Measurements from ENCODE around the gene FKRP. TPM values are rescaled to one million over a fixed set of nuclear protein-coding genes. Genes with fewer than 3 reads are reported as not detected.
"Not testable (repeated sequence)": the region's sequence is repeated elsewhere in the genome, so short reads cannot be mapped to it uniquely, and the experiment has no call there.

The FKRP gene
- total and polyA plus RNA-seq, 4 donors = 3.9 to 20.6 (median 16.1) TPM

GRCh38 chr19:46788262-46788967 lies 42.6 kb downstream of the FKRP start, which contains the start of gene SLC1A5:
Gene SLC1A5 (minus strand): TSS chr19:46788594. CDS start chr19:46787965, 629 bp downstream.
- Histone ChIP-seq H3K9me3 (ENCODE audit: control insufficient read depth, low read length) (no peaks in the 10 kb centered on the region), H3K36me3 (ENCODE audit: control insufficient read depth in 1 of 2, insufficient read depth in 2 of 2, low read length in 1 of 2) (no peaks in the 10 kb centered on the region), H3K4me1 (ENCODE audit: control insufficient read depth in 1 of 2, insufficient read depth in 2 of 2, low read length in 2 of 2) (no peaks in the 10 kb centered on the region), H3K27ac (ENCODE audit: low read depth in 1 of 2, low read length in 2 of 2) (peak within 1 kb of the TSS in 1 of 2 donors; percentile 43), H3K4me3 (ENCODE audit: low read length in 2 of 2) (peak within 1 kb of the TSS; percentile 7 to 49), H3K27me3 (ENCODE audit: control insufficient read depth in 1 of 2, insufficient read depth in 2 of 2, low read length in 1 of 2) (no peaks in the 10 kb centered on the region)
- intact Hi-C loops (cut with DNase I) = loop anchor here in 1 of 2 donors (1.0 kb wide), 1 partner anchor 25 kb away; no protein-coding TSS in a partner anchor
- 1 to 2% methylated on average over 44 to 46 of the region's 46 CpGs for WGBS, 2 donors
- DNase-seq (peak; percentile 98 to 99), ATAC-seq (ENCODE audit: low FRiP score) (peak; percentile 93)

GRCh38 chr19:46788968-46789338 lies 43.1 kb downstream of the FKRP start:
- WGBS, 2 donors = 63 to 64% methylated on average over 9 of the region's 9 CpGs
- DNase-seq (no peak), ATAC-seq (ENCODE audit: low FRiP score) (no peak)
- Histone ChIP-seq H3K27me3 (ENCODE audit: control insufficient read depth in 1 of 2, insufficient read depth in 2 of 2, low read length in 1 of 2) (no peaks in the 10 kb centered on the region), H3K27ac (ENCODE audit: low read depth in 1 of 2, low read length in 2 of 2) (no peak overlapping the region), H3K4me1 (ENCODE audit: control insufficient read depth in 1 of 2, insufficient read depth in 2 of 2, low read length in 2 of 2) (no peaks in the 10 kb centered on the region), H3K9me3 (ENCODE audit: control insufficient read depth, low read length) (no peaks in the 10 kb centered on the region), H3K4me3 (ENCODE audit: low read length in 2 of 2) (no peak overlapping the region), H3K36me3 (ENCODE audit: control insufficient read depth in 1 of 2, insufficient read depth in 2 of 2, low read length in 1 of 2) (no peaks in the 10 kb centered on the region)
- intact Hi-C loops (cut with DNase I) = loop anchor here in 1 of 2 donors (1.0 kb wide), 1 partner anchor 24 kb away; no protein-coding TSS in a partner anchor

GRCh38 chr19:46789371-46789770 lies 43.5 kb downstream of the FKRP start:
- DNase-seq (no peak), ATAC-seq (ENCODE audit: low FRiP score) (no peak)
- H3K36me3 ChIP-seq (ENCODE audit: control insufficient read depth in 1 of 2, insufficient read depth in 2 of 2, low read length in 1 of 2) = no peaks in the 10 kb centered on the region
- no peaks in the 10 kb centered on the region for H3K4me1 ChIP-seq (ENCODE audit: control insufficient read depth in 1 of 2, insufficient read depth in 2 of 2, low read length in 2 of 2)
- no peaks in the 10 kb centered on the region for H3K9me3 ChIP-seq (ENCODE audit: control insufficient read depth, low read length)
- H3K27me3 ChIP-seq (ENCODE audit: control insufficient read depth in 1 of 2, insufficient read depth in 2 of 2, low read length in 1 of 2) = no peaks in the 10 kb centered on the region
- no peak overlapping the region for H3K27ac ChIP-seq (ENCODE audit: low read depth in 1 of 2, low read length in 2 of 2)
- H3K4me3 ChIP-seq (ENCODE audit: low read length in 2 of 2) = no peak overlapping the region
- intact Hi-C loops (cut with DNase I) = no loop called here
- WGBS, 2 donors = 90 to 92% methylated on average over 8 of the region's 8 CpGs

GRCh38 chr19:46791944-46792343 lies 46.1 kb downstream of the FKRP start:
- intact Hi-C loops (cut with DNase I) = no loop called here
- H3K27me3 ChIP-seq (ENCODE audit: control insufficient read depth in 1 of 2, insufficient read depth in 2 of 2, low read length in 1 of 2) = no peaks in the 10 kb centered on the region
- DNase-seq (no peak), ATAC-seq (ENCODE audit: low FRiP score) (no peak)
- no peak overlapping the region for H3K4me3 ChIP-seq (ENCODE audit: low read length in 2 of 2)
- 73 to 83% methylated on average over 5 of the region's 5 CpGs for WGBS, 2 donors
- no peaks in the 10 kb centered on the region for H3K4me1 ChIP-seq (ENCODE audit: control insufficient read depth in 1 of 2, insufficient read depth in 2 of 2, low read length in 2 of 2)
- no peak overlapping the region for H3K27ac ChIP-seq (ENCODE audit: low read depth in 1 of 2, low read length in 2 of 2)
- H3K36me3 ChIP-seq (ENCODE audit: control insufficient read depth in 1 of 2, insufficient read depth in 2 of 2, low read length in 1 of 2) = no peaks in the 10 kb centered on the region
- no peaks in the 10 kb centered on the region for H3K9me3 ChIP-seq (ENCODE audit: control insufficient read depth, low read length)

GRCh38 chr19:46797881-46798280 lies 52.0 kb downstream of the FKRP start:
- no peaks in the 10 kb centered on the region for H3K4me1 ChIP-seq (ENCODE audit: control insufficient read depth in 1 of 2, insufficient read depth in 2 of 2, low read length in 2 of 2)
- ATAC-seq (ENCODE audit: low FRiP score) = no peak
- H3K27me3 ChIP-seq (ENCODE audit: control insufficient read depth in 1 of 2, insufficient read depth in 2 of 2, low read length in 1 of 2) = no peaks in the 10 kb centered on the region
- WGBS, 2 donors = 94 to 99% methylated on average over 1 of the region's 1 CpG
- H3K4me3 ChIP-seq (ENCODE audit: low read length in 2 of 2) = no peak overlapping the region
- DNase-seq = no peak
- no peaks in the 10 kb centered on the region for H3K36me3 ChIP-seq (ENCODE audit: control insufficient read depth in 1 of 2, insufficient read depth in 2 of 2, low read length in 1 of 2)
- intact Hi-C loops (cut with DNase I) = no loop called here
- no peaks in the 10 kb centered on the region for H3K9me3 ChIP-seq (ENCODE audit: control insufficient read depth, low read length)
- no peak overlapping the region for H3K27ac ChIP-seq (ENCODE audit: low read depth in 1 of 2, low read length in 2 of 2)

GRCh38 chr19:46798713-46799112 lies 52.9 kb downstream of the FKRP start:
- ATAC-seq (ENCODE audit: low FRiP score) = no peak
- H3K27ac ChIP-seq (ENCODE audit: low read depth in 1 of 2, low read length in 2 of 2) = no peak overlapping the region
- intact Hi-C loops (cut with DNase I) = no loop called here
- DNase-seq = no peak
- no peak overlapping the region for H3K4me3 ChIP-seq (ENCODE audit: low read length in 2 of 2)
- 98 to 99% methylated on average over 2 of the region's 2 CpGs for WGBS, 2 donors
- no peaks in the 10 kb centered on the region for H3K9me3 ChIP-seq (ENCODE audit: control insufficient read depth, low read length)
- H3K4me1 ChIP-seq (ENCODE audit: control insufficient read depth in 1 of 2, insufficient read depth in 2 of 2, low read length in 2 of 2) = no peaks in the 10 kb centered on the region
- H3K27me3 ChIP-seq (ENCODE audit: control insufficient read depth in 1 of 2, insufficient read depth in 2 of 2, low read length in 1 of 2) = no peaks in the 10 kb centered on the region
- no peaks in the 10 kb centered on the region for H3K36me3 ChIP-seq (ENCODE audit: control insufficient read depth in 1 of 2, insufficient read depth in 2 of 2, low read length in 1 of 2)

GRCh38 chr19:46802152-46802551 lies 56.3 kb downstream of the FKRP start:
- no peaks in the 10 kb centered on the region for H3K9me3 ChIP-seq (ENCODE audit: control insufficient read depth, low read length)
- ATAC-seq (ENCODE audit: low FRiP score) = no peak
- no peak for DNase-seq
- intact Hi-C loops (cut with DNase I) = no loop called here
- 97 to 100% methylated on average over 5 of the region's 5 CpGs for WGBS, 2 donors
- no peak overlapping the region for H3K27ac ChIP-seq (ENCODE audit: low read depth in 1 of 2, low read length in 2 of 2)
- no peaks in the 10 kb centered on the region for H3K27me3 ChIP-seq (ENCODE audit: control insufficient read depth in 1 of 2, insufficient read depth in 2 of 2, low read length in 1 of 2)
- H3K36me3 ChIP-seq (ENCODE audit: control insufficient read depth in 1 of 2, insufficient read depth in 2 of 2, low read length in 1 of 2) = no peaks in the 10 kb centered on the region
- no peaks in the 10 kb centered on the region for H3K4me1 ChIP-seq (ENCODE audit: control insufficient read depth in 1 of 2, insufficient read depth in 2 of 2, low read length in 2 of 2)
- no peak overlapping the region for H3K4me3 ChIP-seq (ENCODE audit: low read length in 2 of 2)

- no peaks in the 10 kb centered on the region for H3K4me1 ChIP-seq (ENCODE audit: control insufficient read depth in 1 of 2, insufficient read depth in 2 of 2, low read length in 2 of 2)
- WGBS, 2 donors = 71 to 77% methylated on average over 2 of the region's 2 CpGs
- no peaks in the 10 kb centered on the region for H3K9me3 ChIP-seq (ENCODE audit: control insufficient read depth, low read length)
- H3K36me3 ChIP-seq (ENCODE audit: control insufficient read depth in 1 of 2, insufficient read depth in 2 of 2, low read length in 1 of 2) = no peaks in the 10 kb centered on the region
- intact Hi-C loops (cut with DNase I) = no loop called here
- H3K27me3 ChIP-seq (ENCODE audit: control insufficient read depth in 1 of 2, insufficient read depth in 2 of 2, low read length in 1 of 2) = no peaks in the 10 kb centered on the region
- no peak for DNase-seq
- no peak overlapping the region for H3K27ac ChIP-seq (ENCODE audit: low read depth in 1 of 2, low read length in 2 of 2)
- no peak overlapping the region for H3K4me3 ChIP-seq (ENCODE audit: low read length in 2 of 2)
- no peak for ATAC-seq (ENCODE audit: low FRiP score)
These were observed 57.7 kb downstream of the FKRP start for GRCh38 chr19:46803555-46803954.

- intact Hi-C loops (cut with DNase I); H3K27me3 ChIP-seq (ENCODE audit: control insufficient read depth in 1 of 2, insufficient read depth in 2 of 2, low read length in 1 of 2); DNase-seq; H3K36me3 ChIP-seq (ENCODE audit: control insufficient read depth in 1 of 2, insufficient read depth in 2 of 2, low read length in 1 of 2); H3K9me3 ChIP-seq (ENCODE audit: control insufficient read depth, low read length); H3K4me1 ChIP-seq (ENCODE audit: control insufficient read depth in 1 of 2, insufficient read depth in 2 of 2, low read length in 2 of 2); H3K27ac ChIP-seq (ENCODE audit: low read depth in 1 of 2, low read length in 2 of 2); H3K4me3 ChIP-seq (ENCODE audit: low read length in 2 of 2); ATAC-seq (ENCODE audit: low FRiP score): not testable (repeated sequence)
- 93 to 94% methylated on average over 4 of the region's 4 CpGs for WGBS, 2 donors
These were observed 58.6 kb downstream of the FKRP start for GRCh38 chr19:46804432-46804831.
